NAMALWA (cell line): Measurements from ENCODE around the gene CRABP2.

Source experiments
- DNase-seq: peaks from one replicate; pipeline ENCODE4 v3.0.0-alpha.2; 2015; ENCODE audit warnings: low spot score

CRABP2 gene

DNA sequence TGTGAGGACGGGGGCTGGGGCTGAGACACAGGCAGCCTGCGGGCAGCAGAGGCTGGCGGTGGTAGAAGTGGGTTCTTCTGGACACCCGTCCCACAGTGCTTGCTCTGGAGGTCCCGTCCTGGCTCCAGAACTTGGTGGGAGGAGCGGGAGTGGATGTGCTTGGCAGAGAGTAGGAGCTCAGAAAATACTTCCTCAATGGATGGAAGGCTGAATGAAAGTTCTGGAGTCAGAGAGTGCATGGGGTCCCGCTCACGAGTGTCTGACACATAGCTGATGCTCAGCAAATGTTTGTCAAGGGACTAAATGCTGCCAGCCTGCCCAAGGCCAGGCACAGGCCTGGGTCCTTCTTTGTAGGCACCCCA, 14.7 kb downstream of the CRABP2 start:
- no peak for DNase-seq

- DNase-seq: no peak
These were observed 15.3 kb downstream of the CRABP2 start for GRCh38 chr1:156689953-156690674.

DNA sequence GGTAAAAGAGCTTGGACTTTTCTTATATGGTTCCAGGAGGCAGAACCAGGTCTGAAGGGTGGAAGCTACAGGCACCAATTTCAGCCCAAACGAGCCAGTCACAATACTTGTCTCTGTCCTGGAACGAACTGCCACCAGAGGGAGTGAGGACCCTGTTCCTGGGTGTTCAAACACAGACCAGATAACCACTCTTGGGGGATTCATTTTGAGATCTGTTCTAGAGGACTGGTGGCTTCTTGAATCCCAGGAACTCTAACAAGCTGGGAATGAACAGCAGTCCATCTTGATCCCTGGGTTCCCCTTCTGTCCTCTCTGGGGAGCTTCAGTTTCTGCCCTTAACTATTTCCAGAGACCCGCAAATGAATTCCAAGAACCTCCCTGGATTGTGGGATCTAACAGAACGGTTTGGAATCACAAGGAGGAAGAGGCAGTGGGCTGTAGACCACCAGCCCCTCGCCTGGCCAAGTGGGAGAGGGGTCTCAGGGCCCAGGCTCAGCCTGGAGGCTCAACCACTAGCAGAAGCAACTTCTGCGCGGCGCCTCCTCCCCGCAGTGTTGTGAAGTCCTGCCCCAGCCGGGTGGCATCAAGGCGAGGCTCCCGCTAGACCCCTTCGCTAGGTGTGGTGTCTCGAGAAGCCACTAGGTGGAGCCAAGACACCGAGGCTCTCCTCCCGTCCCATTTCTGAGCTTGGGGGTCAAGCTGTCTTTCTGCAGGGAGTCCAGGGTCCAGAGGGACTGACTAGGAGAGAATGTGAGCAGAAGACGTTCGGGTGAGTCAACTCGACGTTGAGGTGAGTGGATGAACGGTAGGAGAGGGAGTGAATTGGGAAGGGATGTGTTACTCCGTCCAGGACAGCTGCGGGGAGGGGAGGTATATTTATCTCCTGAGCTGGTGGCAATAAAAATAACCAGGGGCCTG, 16.1 kb downstream of the CRABP2 start:
- DNase-seq: peak; percentile 95

DNA sequence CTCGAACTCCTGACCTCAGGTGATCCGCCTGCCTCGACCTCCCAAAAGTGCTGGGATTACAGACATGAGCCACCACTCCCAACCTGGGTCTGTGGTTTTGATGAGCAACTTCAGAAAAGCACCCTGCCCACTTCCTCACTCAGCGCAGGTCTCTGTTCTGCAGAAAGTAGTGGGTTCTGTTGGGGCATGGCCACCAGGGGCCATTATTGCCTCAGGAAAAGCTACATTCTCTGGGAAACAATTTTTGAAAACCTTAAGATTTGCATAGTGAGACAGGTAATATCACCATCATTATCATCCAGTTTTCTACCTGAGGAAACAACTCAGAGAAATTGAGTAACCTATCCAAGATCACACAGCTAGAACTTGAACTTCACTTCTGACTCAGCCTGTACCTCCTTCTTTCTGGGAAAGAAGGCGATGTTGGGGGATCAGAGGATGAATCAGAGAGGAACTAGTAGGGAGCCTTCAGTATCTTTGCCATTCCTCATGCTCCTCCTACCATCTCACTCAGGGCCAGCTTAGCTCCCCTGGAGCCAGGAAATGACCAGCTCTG, 21.1 kb downstream of the CRABP2 start:
- no peak for DNase-seq

DNA sequence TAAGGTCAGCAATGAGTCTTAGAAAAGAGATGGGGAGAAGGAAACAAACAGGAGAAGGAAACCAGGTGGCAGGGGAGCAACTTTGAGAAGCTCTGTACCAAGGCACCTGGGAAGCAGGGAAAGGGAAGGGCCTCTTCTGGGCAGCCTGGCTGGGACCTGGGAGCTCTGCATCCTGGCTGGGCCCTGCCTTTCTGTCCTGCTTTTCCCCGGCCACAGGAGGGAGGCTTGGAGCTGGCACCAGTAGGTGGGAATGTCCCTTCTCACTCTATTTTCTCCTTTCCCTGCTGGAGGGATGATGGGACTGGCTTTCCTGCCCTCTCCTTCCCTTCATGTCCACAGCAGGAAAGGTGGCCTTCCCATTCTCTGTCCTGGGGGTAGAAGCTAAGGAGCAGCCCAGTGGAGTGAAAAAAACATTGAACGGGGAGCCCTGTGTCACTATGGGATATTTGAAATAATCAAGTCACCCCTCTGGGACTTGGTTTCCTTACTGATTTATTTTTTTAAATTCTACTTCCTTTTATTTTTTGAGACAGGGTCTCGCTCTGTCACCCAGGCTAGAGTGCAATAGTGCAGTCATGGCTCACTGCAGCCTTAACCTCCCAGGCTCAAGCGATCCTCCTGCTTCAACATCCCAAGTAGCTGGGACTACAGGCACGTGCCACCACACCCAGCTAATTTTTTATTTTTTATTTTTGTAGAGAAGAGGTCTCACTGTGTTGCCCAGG, 23.1 kb downstream of the CRABP2 start:
- DNase-seq: no peak

DNA sequence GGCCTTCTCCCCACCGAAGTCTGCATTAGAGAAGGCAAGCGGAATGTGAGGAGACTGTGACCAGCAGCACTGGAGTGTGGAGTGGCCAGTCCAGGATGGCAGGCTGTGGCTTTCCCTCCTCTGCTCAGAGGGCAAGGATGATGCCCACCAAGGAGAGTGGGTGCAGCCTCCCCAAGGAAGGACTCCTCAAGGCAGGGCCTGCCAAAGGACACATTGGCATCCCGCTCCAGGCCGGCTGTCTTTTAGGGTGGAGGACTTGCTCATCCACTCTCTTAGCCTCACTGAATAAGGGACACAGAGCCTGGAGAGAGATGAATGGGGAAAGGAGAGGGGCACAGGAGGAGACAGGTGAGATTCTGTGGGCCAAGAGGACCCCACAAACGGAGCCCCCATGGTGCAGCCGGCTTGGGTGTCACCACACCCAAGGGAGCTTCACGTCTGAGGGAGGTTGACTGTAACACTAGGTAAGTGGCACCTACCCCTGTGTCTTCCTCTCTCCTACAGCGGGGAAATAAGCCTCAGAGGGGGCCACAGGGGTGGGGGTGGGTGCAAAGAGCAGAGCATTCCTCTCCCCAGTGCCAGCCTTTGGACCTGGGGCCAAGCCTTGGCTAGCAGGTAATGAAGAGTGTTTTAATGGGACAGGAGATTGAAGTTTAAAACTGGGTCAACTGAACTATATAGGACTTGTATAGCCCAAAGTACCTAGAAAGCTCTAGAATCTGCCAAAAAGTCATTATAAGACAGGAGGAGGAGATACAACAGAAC, 24.0 kb downstream of the CRABP2 start:
- no peak for DNase-seq

DNA sequence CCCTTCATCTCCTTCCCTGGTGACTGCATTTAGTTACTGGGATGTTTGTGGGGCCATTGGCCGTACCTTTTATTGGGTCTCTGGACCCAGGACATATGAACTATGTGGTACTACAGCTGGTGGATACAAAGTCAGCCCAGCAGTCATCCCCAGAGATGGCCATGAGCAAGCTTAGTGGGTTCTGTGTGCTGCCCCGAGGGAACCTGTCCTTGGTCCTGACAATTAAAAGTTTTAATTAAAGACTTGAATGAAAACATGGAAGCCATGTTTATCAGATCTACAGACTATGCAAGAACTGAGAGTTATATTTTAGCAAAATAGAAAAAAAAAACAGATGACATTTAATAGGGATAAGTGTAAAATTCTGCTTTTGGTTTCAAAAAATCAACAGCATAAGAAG, 25.3 kb downstream of the CRABP2 start:
- no peak for DNase-seq

DNA sequence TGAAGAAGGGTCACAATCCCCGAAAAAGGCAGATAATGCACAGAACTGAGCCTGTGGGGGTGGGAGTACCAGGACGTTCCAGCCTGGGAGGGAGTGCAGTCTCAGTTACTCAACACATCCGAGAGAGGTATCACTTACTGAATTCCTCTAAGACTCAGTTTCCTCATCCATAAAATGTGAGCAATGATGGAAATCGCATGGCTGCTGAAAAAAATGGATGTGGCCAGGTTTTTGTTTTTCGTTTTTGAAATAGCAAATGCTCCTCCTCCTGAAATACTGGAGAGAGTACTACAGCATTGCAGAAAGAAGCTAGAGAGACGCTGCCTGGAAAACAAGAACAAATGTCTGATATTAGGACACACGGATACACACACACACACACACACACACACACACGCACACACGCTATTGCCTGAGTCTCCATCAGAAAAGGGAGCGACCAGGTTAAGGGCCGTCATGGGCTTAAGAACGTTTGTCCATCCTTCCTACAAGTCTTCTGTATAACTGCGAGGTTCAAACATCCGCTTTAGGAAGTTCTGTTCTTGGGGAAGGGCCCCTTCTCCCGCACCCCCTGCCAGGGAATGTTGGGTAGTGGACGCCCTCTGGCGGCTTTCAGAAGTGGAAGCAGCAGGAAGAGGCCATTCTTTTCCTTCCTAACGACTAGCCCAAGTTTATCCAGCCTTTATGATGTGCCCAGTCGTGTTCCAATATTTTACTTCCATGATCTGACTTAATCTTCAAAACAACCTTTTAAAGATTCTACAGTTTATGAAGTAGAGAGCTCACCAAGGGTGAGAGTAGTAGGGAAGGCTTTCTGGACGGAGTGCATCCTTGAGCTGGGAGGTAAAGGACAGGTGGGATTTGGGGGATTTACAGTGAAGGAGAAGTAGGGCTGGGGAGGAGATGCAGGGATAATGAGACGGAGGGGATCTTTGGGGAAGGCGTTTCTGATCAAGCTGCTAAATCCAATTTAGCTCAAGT, 27.5 kb downstream of the CRABP2 start:
- peak; percentile 55 for DNase-seq

GRCh38 chr1:156676820-156677615, 28.4 kb downstream of the CRABP2 start, which contains the start of gene NES:
Gene NES (minus strand): TSS chr1:156677407. CDS start chr1:156677264, 143 bp downstream.
- DNase-seq: no peak

DNA sequence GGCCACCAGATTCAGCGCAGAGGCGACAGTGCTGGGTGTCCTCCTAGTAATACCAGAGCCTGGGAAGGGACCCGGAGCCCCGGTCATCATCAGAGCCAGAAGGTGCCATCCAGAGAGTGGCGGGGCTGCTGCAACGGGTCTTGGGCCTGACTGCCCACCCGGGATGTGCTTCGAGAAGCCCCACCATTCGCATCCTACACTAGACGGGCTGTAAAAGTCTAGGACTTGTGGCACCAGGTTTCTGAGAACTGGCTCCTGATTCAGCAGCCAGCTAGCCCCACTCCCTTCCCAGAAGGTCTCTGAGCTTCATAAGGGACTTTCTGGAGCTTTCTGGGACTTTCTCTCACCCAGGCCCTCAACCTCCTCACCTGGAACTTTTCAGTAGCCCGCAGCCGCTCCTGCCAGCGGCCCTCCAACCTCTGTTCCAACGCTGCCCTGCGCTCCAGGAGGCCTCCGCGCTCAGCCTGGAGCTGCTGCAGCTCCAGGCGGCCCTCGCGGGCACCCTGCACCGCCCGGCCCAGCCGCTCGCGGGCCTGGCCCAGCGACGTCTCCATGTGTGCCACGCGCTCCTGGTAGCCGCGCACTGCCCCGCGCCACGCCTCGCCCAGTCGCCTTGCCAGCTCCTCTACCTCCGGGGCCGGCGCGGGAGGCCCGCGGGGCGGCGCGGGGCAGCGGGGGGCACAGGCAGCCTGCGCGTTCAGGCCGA, 29.1 kb downstream of the CRABP2 start:
- no peak for DNase-seq

- DNase-seq: no peak
These were observed 29.9 kb downstream of the CRABP2 start for GRCh38 chr1:156675210-156676113.

DNA sequence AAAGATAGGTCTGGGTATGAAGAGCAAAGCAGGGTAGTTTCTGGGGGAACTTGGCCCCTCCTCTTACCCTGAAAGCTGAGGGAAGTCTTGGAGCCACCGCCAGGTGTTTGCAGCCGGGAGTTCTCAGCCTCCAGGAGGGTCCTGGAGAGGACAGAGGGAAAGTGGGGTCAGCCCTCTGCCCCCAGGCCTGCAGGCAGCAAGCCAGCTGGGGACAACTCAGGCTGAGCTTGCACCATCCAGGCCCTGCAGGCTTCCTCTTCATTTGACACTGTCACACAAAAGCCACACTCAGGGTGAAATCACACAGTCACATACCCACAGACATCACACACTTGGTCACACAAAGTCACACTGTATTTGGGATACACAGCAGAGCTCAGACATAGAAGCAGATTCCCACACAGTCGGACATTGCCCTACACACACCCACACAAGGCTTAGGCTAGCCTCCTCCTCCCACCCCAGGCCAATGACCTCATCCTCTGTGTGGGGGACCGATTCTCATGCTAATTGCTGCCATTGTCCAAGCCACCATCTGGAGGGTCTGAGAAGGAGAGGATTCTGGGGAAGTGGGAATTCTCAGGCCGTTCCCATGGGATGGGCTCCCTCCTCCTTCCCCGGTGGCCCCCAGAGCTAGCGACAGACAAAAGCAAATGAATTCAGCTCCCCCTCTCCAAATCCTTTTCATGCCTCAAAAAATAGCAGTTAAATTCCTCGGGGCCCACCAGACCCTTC, 31.8 kb downstream of the CRABP2 start:
- no peak for DNase-seq

DNA sequence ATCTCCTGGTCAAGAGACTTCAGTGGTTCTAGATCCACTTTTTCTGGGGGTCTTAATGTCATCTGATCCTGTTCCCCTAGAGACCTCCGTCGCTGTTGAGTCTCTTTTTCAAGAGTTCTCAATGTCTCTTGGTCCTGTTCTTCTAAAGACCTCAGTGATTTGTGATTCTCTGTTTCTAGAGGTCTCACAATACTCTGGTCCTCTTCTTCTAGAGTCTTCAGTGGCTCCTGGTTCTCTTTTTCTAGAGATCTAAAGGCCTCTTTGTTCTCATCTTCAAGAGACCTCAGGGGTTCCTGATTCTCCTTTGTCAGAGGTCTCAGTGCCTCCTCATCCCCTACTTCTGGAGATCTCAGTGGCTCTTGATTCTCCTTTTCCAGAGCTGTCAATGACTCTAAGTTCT, 33.6 kb downstream of the CRABP2 start:
- DNase-seq: no peak

- no peak for DNase-seq
These were observed 34.6 kb downstream of the CRABP2 start for GRCh38 chr1:156670791-156671190.

- no peak for DNase-seq
These were observed 35.0 kb downstream of the CRABP2 start for GRCh38 chr1:156670359-156670758.

- no peak for DNase-seq
These were observed 35.6 kb downstream of the CRABP2 start for GRCh38 chr1:156669794-156670193.
